ENCODE data around the gene AHCYL2. TPM values are rescaled to one million over a fixed set of nuclear protein-coding genes. Genes with fewer than 3 reads are reported as not detected.

Gene AHCYL2
- total RNA-seq, 1 donor from 2014 or later: 39.3 TPM

DNA sequence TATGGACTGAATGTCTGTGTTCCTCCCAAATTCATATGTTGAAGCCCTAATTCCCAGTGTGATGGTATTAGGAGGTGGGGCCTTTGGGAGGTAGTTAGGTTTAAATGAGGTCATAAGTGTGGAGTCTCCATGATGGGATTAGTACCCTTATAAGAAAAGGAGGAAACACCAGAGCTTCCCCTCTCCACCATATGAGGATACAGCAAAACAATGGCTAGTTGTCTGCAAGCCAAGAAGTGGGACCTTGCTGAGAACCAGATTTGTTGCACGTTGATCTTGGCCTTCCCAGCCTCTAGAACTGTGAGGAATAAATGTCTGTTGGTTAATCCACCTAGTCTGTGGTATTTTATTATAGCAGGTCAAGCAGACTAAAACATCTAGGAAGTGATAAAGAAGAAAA lies 102.2 kb downstream of the AHCYL2 start:
- H3K36me3 ChIP-seq: no peaks in the 10 kb centered on the region
- H3K4me3 ChIP-seq: no peak overlapping the region
- H4K20me1 ChIP-seq (ENCODE audit: low read depth): no peaks in the 10 kb centered on the region
- Mint-ChIP-seq H3K9me3 (peaks cover 23% of the 10 kb centered on the region), H3K4me3 (no peak overlapping the region), H3K27me3 (ENCODE audit: insufficient read depth, low read depth) (peaks cover 3% of the 10 kb centered on the region), H3K27ac (no peak overlapping the region), H3K36me3 (peaks cover 23% of the 10 kb centered on the region), H3K4me1 (no peaks in the 10 kb centered on the region)
- H3K4me1 ChIP-seq: no peaks in the 10 kb centered on the region
- H3F3A ChIP-seq (ENCODE audit: low read depth): no peaks in the 10 kb centered on the region
- H3K9me3 ChIP-seq (ENCODE audit: low read depth): peaks cover 7% of the 10 kb centered on the region
- no peak overlapping the region for H3K4me2 ChIP-seq
- H3K79me2 ChIP-seq (ENCODE audit: low read depth): no peaks in the 10 kb centered on the region
- H3K27ac ChIP-seq: no peak overlapping the region
- no peak overlapping the region for H3K9ac ChIP-seq
- DNase-seq (ENCODE audit: low spot score): no peak
- no peak overlapping the region for H2AFZ ChIP-seq (replicated peaks)
- TF ChIP-seq, protein P1, sequence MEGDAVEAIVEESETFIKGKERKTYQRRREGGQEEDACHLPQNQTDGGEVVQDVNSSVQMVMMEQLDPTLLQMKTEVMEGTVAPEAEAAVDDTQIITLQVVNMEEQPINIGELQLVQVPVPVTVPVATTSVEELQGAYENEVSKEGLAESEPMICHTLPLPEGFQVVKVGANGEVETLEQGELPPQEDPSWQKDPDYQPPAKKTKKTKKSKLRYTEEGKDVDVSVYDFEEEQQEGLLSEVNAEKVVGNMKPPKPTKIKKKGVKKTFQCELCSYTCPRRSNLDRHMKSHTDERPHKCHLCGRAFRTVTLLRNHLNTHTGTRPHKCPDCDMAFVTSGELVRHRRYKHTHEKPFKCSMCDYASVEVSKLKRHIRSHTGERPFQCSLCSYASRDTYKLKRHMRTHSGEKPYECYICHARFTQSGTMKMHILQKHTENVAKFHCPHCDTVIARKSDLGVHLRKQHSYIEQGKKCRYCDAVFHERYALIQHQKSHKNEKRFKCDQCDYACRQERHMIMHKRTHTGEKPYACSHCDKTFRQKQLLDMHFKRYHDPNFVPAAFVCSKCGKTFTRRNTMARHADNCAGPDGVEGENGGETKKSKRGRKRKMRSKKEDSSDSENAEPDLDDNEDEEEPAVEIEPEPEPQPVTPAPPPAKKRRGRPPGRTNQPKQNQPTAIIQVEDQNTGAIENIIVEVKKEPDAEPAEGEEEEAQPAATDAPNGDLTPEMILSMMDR (IDR thresholded peaks at IDR 0.05): no peak
- no peak for TF ChIP-seq EZH2 (IDR thresholded peaks at IDR 0.05)
- no peak for TF ChIP-seq EZH2phosphoT487 (IDR thresholded peaks at IDR 0.05)
- no peaks in the 10 kb centered on the region for H3K27me3 ChIP-seq

DNA sequence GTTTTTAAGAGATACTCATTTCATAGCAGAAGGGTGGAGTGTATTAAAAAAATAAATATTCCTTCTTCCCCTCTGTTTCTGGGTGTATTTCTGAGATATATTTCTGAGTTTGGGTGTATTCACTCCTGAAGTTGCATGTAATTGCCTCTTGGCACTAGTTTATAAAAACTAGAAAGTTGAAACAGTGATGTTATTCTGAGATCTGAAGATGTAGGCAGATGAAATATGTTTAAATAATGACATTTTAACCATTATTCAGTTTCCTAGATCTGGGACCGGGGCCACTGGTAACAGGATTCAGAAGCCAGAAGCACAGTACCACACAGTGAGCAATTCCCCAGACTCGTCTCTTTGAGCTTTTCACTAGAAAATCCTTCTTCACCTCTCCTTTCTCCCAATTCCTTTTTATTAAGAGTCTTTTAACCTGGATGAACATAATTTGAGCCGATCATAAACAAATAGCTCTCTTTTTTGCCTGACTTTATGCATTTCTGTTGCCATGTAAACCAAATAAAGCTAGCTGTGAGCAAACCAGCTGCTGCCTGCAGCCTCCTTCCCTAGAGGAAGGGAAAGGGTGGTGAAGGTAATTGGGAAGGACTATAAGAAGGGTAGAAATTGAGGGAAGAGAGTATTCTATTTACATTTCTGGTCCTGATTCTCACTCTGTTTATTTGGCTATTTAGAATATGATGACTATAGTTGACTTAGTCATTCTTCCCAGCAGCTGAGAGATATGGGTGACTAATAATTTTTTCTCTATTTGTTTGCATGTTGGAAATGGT lies 107.6 kb downstream of the AHCYL2 start:
- DNase-seq (ENCODE audit: low spot score): no peak
- Histone ChIP-seq H4K20me1 (ENCODE audit: low read depth) (no peaks in the 10 kb centered on the region), H3K79me2 (ENCODE audit: low read depth) (no peaks in the 10 kb centered on the region), H3K27ac (no peak overlapping the region), H3K4me3 (no peak overlapping the region), H3K27me3 (no peaks in the 10 kb centered on the region), H3K9ac (no peak overlapping the region), H3K4me2 (no peak overlapping the region), H3F3A (ENCODE audit: low read depth) (no peaks in the 10 kb centered on the region), H3K9me3 (ENCODE audit: low read depth) (no peaks in the 10 kb centered on the region), H2AFZ (replicated peaks) (no peak overlapping the region), H3K36me3 (no peaks in the 10 kb centered on the region), H3K4me1 (no peaks in the 10 kb centered on the region)
- Mint-ChIP-seq H3K27me3 (ENCODE audit: insufficient read depth, low read depth) (no peaks in the 10 kb centered on the region), H3K4me3 (no peak overlapping the region), H3K4me1 (no peaks in the 10 kb centered on the region), H3K9me3 (no peaks in the 10 kb centered on the region), H3K36me3 (no peaks in the 10 kb centered on the region), H3K27ac (no peak overlapping the region)
- TF ChIP-seq, protein P1 (IDR thresholded peaks at IDR 0.05): no peak
- no peak for TF ChIP-seq EZH2 (IDR thresholded peaks at IDR 0.05)
- no peak for TF ChIP-seq EZH2phosphoT487 (IDR thresholded peaks at IDR 0.05)

DNA sequence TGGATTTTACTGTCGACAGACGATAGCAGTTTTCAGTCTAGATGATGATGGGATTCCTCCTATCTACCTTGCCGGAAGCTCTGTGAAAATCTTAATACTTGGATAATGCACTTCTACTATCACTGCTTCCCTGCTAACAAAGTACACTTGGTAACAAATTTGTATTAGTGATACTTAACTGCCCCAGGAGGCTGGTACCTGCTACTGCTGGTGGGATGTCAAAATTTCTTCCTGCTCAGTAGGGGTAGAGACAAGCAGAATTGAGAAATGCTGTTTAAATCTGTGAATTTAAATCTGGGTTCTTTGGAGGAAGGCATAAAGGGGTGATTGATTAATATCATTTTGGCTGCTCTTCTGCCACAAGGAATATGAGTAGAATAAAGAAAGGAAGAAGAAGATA lies 109.6 kb downstream of the AHCYL2 start:
- Histone ChIP-seq H2AFZ (replicated peaks) (no peak overlapping the region), H3K9ac (no peak overlapping the region), H3K4me2 (no peak overlapping the region), H3K79me2 (ENCODE audit: low read depth) (no peaks in the 10 kb centered on the region), H3K27me3 (no peaks in the 10 kb centered on the region), H3F3A (ENCODE audit: low read depth) (no peaks in the 10 kb centered on the region), H3K27ac (no peak overlapping the region), H3K9me3 (ENCODE audit: low read depth) (no peaks in the 10 kb centered on the region), H3K36me3 (no peaks in the 10 kb centered on the region), H4K20me1 (ENCODE audit: low read depth) (no peaks in the 10 kb centered on the region), H3K4me3 (no peak overlapping the region), H3K4me1 (no peaks in the 10 kb centered on the region)
- H3K27ac Mint-ChIP-seq: no peak overlapping the region
- no peak for TF ChIP-seq EZH2 (IDR thresholded peaks at IDR 0.05)
- TF ChIP-seq, protein P1 (IDR thresholded peaks at IDR 0.05): peak; percentile 17
- TF ChIP-seq EZH2phosphoT487 (IDR thresholded peaks at IDR 0.05): no peak
- peaks cover 2% of the 10 kb centered on the region for H3K27me3 Mint-ChIP-seq (ENCODE audit: insufficient read depth, low read depth)
- no peaks in the 10 kb centered on the region for H3K4me1 Mint-ChIP-seq
- no peak for DNase-seq (ENCODE audit: low spot score)
- H3K4me3 Mint-ChIP-seq: no peak overlapping the region
- no peaks in the 10 kb centered on the region for H3K9me3 Mint-ChIP-seq
- peaks cover 2% of the 10 kb centered on the region for H3K36me3 Mint-ChIP-seq
